ENCODE results near the gene IL1RAPL2. TPM values are rescaled to one million over a fixed set of nuclear protein-coding genes. Genes with fewer than 3 reads are reported as not detected.
"Not testable (repeated sequence)": the region's sequence is repeated elsewhere in the genome, so short reads cannot be mapped to it uniquely, and the experiment has no call there.

Gene IL1RAPL2
- total RNA-seq (2014; rRNA removed; shearing (Covaris generic)) = not detected in 2 replicates

DNA sequence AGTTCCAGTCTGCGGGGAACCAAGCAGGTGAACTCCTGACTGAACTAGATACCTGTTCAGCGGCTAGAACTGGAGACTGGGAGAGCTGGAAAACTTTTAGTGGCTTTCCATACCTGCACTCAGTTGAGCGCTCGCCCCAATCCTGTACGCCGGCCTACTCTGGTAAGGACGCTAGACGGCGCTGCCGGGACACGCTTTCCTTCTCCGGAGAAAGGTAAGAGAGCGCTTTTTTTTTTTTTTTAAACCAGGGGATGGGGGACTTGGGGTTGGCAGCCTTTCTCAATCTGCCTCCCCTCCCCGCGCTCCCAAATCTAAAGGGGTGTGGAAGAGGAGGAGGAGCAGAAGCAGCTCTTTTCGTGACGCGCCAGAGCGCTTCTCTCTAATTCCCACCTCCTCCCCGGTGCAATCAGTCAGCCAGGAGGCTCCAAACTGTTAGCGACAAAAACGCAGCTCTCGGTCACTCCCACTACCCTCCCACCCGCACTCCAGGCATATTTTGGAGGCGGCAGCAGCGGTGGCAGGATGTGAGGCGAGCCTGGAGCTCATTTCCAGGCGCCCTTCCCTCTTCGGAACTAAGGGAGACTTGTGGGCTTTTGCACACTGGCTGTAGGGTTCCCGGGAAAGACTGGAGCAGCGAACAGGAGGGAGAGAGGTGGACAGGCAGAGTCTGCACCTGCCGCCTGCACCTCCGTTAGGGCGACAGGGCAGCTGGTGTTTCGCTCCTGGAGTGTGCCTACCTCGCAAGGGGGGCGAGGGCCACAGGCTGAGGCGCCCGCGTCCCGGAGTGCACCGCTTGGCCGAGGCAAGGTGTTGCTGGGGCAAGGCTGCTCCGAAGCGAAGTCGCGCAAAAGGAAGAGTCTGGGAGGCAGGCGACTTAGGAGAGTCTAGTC lies at the start of gene IL1RAPL2:
TSS of gene IL1RAPL2 (plus strand) at position 409 of the 890 bp plus-strand sequence.
- DNase-seq (ENCODE audit: low read depth) = peak; percentile 56

DNA sequence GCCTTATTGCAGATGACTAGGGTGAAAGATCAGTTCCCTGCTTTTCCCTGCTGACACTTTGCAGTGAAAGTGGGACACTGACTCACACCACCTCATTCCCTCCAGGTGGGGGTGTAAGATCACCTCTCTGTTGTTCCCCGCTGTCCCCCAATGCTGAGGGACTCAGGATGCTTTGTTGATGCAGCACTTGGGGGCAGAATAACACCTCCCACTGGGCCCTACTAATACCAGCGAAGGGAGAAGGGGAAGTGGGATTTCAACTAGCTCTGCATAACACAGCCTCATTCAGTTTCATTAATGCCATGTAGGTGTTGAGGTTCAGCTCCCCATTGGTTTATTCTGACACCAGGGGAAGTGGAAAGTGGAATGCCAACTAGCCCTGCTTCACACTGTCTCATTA lies 43.6 kb upstream of the IL1RAPL2 start:
- DNase-seq (ENCODE audit: low read depth) = no peak

DNA sequence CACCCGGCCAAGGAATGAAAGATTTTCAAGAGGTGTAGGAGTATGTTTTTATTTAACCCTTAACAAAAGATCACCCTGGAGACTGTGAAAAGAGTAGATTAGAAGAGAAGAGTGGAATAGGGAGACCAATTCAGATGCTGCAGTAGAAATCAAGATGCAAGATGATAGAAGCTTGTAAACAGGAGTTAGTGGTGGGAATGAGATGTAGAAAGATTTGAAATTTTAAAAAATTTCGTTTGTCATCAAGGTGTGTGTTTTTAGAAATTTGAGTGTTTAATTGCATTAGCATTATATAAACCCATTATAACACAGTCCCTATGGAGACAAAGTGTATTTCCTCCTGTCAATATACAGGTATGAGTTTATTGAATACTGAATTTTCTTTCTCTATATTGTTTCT lies 42.1 kb upstream of the IL1RAPL2 start:
- DNase-seq (ENCODE audit: low read depth) = no peak

DNA sequence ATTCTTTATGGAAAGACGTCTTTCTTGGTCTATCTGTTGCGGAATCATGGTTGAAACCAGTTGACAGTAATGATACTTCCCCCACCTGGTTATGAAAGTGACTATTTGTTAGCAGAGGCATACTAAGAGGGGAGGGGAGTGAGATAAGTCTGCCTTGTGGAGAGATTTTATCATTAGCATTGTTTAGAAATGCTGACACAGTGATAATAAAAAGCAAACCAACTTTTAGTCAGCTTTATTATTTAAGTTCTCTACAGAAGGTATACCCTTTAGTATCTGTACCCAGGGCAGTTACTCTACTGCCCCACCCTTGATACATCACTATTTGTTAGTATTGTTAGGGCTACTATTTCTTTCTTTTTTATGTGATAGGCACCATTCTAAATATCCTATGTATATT lies 26.9 kb upstream of the IL1RAPL2 start:
- no peak for DNase-seq (ENCODE audit: low read depth)

DNA sequence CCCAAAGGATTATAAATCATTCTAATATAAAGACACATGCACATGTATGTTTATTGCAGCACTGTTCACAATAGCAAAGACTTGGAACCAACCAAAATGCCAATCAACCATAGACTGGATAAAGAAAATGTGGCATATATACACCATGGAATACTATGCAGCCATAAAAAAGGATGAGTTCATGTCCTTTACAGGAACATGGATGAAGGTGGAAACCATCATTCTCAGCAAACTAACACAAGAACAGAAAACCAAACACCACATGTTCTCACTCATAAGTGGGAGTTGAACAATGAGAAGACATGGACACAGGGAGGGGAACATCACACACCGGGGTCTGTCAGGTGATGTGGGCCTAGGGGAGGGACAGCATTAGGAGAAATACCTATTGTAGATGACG lies 23.6 kb upstream of the IL1RAPL2 start:
- not testable (repeated sequence) for DNase-seq (ENCODE audit: low read depth)

DNA sequence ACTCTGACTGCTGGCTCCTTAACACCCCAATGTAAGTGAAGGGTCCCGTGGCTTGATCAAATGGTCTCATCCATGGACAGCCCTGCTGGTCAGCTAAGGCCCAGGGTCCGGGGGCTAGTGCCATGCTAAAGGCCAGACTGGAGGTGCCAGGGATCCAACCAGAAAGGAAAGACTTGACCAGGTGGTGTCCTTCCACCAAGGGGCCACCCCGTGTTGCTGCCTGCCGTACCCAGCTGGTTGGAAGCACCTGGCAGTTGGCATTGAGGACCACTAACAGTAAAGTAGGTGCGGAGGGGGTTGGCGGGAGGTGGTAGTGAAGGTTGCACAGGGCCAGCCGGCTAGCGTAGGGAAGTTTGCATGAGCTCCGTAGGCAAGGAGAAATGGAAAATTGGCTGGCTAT lies 1.7 kb upstream of the IL1RAPL2 start:
- no peak for DNase-seq (ENCODE audit: low read depth)

DNA sequence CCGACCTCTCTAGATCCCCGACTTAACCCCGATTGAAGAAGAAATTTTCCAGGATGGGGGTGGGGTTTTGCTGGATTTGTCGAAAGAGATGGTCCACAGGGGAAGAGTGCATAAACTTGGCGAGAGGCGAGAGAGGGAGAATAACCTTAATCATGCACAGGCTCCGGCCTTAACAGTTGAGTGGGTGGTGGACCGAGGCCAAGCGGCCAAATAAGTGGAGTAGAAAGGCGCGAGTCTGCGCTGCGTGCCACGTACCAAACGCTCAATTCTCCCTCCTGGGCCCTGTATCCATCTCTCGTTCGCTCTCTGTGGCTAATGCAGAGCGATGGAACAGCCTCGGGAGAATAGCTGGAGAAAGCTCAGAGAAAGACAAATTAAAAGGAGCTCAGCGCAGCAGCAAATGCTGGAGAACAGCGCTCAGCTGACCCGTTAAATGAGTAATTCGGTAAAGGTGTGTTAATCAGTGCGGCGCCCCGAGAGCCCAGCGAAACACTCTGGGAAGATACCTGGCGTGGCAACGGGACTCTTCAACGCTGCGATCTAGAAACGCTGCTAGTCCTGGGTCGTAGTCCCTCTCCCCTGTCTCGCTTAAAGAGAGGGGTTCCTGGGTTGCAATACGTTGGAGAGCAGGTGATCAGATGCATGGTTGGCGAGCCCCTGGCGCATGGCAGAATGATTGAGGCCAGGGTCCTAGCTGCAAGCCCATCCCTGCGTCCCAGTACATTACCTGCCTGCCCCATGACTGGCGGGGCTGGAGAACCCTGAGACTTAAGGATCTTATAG lies 887 bp upstream of the IL1RAPL2 start:
- no peak for DNase-seq (ENCODE audit: low read depth)

DNA sequence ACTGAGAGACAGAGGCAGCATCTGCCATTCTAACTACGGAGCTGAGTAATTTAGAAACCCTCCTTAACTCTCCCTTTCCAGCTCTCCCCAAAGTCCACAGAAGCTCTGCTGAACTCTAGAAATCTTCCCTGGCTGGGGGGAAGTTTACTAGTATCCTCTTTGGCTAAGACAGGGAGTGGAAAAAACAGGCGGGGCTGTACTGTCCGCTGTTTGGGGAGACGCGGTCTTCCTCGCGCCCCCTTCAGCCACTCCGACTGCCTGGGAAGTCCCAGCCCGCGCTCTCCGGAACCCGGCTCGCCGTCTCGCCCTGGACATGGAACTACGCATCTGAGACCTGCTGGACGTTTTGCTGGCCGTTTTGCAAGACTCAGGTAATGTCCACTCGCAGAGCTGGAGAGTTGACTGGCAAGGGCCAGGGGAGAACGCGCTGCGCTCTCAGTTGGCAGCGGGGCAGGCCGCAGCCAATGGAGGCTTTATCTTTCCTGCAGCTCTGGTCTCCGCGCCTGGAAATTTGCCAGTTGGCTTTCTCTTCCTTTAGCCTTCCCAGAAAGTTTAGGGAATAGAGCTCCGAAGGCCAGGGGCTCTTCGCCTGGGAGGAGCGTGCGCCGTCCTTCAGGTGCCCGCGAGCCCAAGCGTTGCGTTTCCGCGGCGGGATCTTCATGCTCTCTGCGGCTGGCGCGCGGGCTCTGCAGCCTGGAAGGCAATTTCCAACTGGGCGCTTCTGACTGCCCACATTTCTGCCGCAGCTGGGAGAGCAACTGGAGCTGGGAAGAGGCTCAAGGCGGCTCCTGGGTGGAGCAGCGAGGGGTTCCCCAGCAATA lies 892 bp downstream of the IL1RAPL2 start:
- DNase-seq (ENCODE audit: low read depth) = peak; percentile 4

DNA sequence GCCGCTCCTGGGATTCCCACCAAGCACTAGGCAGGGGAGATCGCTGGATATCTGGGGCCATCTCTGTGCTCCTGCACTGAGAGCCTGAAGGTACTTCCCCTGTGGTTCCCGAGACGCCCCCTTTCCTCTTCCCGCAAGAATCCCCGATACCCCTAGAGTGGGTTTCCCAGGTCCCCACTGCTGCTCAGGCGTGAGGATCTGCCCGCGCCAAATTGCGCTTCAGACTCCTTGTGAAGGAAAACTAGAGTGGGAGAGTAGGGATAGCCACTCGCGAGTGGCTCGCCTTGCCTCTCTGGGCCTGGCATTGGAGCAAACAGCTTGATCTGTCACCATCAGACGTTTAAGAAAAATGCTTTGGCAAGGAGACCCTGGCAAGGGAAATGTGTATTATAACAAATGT lies 1.5 kb downstream of the IL1RAPL2 start:
- no peak for DNase-seq (ENCODE audit: low read depth)

DNA sequence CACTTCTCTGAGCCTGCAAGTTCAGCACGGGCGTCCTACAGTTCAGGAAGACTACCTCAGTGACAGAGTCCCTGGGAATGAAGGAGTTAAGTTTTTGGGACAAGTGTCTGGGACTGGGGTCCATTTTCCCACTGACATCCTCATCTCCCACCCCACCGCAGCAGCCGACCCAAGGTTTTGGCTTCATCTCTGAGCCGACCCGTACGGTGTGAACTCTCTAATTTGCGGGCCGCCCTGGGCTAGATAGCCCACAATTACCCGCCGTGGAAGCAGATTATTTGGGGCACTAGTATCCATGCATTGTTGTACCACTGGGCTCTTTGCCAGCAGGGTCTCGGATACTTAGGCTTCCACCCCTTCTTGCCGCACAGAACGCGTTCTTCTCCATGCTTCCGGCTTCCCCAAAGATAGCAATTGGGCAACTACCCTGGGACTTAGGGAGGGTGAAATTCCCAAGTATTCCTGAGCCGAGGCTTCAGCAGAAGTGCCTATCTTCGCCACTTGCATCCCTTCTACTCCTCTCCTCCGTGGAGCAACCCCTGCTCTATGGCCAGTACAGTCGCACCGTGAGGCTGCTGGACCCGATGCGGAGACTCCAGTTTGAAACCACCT lies 2.4 kb downstream of the IL1RAPL2 start:
- no peak for DNase-seq (ENCODE audit: low read depth)

DNA sequence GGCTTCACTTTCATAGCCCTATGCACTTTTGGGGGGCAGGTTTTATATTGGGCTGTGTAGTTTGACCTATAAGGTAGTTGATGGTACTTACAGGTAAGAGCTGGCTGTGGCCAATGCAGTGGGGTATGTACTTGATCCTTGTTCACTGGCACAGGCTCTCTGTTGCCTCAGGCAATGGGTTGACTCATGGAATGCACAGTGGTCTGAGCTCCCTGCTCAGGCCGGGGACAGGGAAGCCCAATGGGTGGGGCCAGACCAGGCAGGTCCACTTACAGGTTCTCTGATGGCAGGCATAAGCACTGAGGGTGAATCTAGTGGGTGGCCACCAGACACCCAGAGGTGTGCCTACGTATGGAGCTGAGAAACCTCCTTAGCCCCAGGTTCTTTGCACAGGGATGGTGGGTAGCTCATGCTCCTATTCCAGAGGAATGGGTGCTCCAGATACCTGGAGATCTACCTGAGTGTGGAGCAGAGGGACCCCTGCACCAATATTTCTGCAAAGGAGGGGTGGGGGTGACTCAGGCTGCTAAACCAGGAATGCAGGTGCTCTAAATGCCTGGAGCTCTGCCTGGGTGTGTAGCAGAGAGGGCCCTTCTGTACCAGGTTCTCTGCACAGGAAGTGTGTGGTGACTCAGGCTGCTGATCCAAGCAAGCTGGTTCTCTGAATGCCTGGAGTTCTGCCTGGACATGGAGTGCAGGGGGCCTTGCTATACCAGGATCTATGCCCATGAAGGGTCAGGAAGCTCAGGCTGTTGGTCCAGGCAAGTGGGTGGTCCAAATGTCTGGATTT lies 52.3 kb downstream of the IL1RAPL2 start:
- no peak for DNase-seq (ENCODE audit: low read depth)

DNA sequence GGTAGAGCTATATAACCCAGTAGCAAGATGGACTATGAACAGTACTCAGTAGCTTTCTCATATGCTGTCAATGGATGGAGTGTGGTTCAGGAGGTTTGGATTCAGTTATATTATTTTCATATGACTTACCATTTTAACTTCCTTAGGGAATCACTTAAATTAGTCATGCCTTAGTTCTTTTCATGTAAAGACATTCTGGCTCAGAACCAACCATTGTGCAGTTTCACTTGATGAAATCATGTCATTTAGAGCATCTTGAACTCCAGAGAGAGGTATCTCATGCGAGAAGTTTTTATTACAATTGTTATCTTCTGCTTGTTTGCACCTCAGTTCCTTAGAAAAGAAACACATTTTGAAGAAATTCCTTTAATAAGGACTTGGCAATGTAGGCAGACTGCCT lies 55.8 kb downstream of the IL1RAPL2 start:
- no peak for DNase-seq (ENCODE audit: low read depth)

DNA sequence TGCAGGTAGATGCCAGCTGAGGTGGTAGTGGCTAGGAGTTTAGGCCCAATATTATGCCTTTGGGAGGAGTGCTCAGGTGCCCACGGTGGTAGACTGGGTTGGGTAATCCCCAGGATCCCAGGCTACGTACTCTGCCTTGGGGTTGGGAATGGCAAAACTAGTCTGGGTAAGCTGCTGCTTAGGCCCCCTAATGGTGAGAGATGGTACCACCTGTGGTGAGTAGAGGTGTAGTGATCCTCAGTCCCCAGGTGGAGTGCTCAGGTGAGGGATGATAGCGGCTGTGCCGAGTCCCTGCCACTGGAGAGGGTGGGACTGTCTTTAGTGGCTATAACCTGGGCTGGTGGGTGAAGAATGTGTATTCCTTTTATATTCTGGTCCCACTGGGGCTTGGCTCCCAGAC lies 75.2 kb downstream of the IL1RAPL2 start:
- no peak for DNase-seq (ENCODE audit: low read depth)

DNA sequence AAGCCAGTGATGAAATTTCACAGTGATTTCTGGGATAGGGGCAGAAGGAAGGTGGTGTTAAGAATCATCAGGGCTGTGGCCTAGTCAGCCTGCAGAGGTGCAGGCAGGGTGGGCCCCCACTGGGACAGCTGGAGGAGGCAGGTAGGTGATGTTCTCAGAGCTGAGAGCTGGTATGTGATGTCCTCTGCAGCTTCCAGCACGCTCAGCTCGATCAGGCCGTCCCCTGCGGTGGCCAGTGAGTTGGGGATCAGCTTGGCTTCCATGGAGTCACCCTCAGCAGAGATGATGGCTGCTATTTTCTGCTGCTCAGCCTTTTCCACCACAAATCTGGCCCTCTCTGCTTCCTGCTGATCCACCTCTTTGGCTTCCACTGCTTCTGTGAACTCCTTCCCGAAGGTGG lies 81.1 kb downstream of the IL1RAPL2 start:
- DNase-seq (ENCODE audit: low read depth) = no peak

DNA sequence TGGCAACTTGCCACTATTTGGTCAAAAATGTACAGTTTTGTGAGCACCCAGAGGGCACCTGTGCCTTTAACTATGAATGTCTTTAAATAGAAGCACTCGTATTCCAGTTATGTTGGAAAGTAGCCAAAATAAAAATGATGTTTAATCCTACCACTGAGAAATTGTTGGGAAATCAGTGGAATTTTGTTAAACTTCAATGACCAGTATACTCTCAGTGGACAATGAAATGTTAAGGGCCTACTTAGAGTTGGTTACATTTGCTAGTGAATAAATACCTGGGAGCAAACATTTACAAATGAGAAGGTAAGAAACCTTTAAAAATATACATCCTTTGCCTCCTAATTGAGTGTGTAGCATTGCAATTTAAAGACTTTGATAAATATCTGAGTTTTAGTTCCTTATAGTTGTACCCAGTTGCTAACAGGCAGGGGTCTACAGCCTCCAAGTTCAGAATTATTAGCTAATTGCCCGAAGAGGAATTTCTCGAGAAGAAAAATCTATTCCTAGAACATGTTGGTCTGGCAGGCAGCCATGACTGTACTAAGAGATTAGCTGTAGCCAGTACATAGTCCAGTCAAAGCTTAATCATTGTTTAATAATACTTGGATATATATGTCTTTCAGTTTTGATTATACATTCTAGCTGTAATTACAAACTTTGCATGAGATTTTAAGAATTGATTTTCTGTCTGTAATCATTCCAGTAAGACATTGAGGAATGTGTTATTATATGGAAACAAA lies 93.2 kb downstream of the IL1RAPL2 start:
- DNase-seq (ENCODE audit: low read depth) = no peak

DNA sequence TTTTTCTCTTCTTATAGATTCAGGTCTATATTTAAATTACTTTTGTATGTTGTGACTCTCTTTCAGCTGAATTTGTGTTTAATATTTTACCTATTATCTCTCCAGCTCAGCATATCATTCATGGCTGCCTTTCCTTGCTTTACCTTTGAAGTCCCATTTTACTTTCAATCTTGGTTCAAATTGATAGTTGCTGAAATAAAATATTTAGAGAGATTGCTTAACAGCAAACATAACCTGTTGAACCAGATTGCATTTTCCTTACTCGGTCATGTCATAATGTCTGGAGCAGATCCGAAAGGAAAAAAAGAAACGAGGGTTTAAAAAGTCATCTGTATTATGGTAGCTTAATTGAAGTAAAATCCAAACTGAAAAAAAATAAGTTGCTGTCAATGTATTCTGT lies 94.1 kb downstream of the IL1RAPL2 start:
- DNase-seq (ENCODE audit: low read depth) = no peak

DNA sequence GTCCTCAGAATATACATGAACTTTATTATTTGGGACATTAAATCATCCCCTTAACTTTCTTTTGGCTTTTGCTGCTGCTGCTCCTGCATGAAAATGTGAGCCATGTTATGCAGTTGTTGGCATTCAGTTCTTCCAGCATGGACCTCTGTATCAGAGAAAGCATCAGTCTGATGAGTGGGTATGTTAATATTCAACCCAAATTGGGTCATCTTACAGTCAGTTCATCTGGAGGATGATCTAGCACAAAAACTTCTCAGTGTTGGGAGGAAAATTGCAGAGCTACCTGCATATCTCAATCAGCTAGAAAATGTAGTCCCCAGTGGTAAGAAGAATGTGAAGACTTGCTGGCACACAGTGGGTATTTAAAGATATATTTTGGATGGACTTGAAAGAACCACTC lies 96.7 kb downstream of the IL1RAPL2 start:
- no peak for DNase-seq (ENCODE audit: low read depth)

DNA sequence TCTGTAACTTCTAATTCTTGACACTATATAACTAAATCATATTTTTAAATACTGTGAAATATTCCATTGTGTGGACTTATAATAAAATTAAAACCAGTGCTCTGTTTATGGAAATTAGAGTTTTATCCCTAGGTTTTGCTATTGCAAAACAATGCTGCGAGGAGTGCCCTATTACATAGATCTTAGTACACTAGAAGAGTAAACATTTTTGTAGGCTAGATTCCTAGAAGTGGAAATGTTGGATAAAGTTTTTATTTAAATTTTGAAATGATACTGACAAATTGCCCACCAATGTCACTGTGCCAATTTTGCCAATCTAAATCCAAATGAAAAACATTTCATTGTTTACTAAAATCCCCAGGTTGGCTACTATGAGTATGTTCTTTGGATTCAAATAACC lies 99.7 kb downstream of the IL1RAPL2 start:
- no peak for DNase-seq (ENCODE audit: low read depth)

DNA sequence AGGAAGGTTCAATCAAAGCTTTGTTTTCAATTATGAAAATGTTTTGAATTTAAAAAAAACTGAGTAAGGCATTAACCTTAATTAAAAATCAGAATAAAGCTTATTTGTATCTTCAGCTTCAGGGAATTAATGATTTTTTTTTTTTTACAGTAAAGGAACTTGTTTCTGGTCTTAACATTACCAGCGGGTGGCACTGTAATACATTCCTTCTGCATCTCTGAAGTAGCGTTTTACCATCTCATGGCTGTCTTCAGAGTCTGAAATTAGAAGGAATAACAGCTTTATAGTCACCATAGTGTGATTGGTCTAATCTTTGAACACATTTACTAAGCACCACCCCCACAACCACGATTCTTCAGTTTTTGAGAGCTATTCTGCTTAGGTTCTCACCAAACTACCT lies 102.6 kb downstream of the IL1RAPL2 start:
- DNase-seq (ENCODE audit: low read depth) = peak; percentile 10

DNA sequence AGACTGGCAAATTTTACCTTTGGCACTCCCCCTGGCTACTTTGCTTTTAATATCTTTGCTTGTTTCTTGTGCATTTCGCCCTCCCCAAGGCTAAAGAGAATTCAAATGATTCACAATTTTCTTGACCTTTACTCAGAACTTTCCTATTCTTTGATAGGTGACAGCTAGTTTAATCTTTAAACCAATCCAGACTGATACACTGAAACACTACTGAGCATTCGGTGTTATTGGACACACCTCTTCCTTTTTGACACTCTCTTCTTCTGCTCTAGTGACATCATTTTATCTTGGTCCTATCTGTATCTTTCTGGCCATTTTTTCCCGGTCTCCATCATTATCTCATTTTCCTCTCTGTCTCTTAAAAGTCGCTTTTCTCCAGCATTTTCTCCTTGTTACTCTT lies 103.1 kb downstream of the IL1RAPL2 start:
- no peak for DNase-seq (ENCODE audit: low read depth)
